Neural cell (in vitro differentiated cells): ENCODE measurements around the gene MRPL4. TPM values are rescaled to one million over a fixed set of nuclear protein-coding genes. Genes with fewer than 3 reads are reported as not detected.
A peak's percentile ranks its signal among the peaks of the same experiment; 100 is the strongest.

Experiments used
- H2AFZ ChIP-seq: fragments of 200-600, 300-800 bp; sonication (generic), shearing (Covaris generic); 2 replicates; pipeline ENCODE4 v1.6.0; 2014; ENCODE audit warnings: low read depth, mild to moderate bottlenecking, antibody characterized with exemption, low read length, moderate library complexity
- H3F3A ChIP-seq: fragments of 200-600 bp; shearing (Covaris generic); 2 replicates; pipeline ENCODE4 v1.6.1; 2016; ENCODE audit warnings: mild to moderate bottlenecking, moderate library complexity, mixed read lengths, antibody characterized with exemption, low read length; ENCODE audit not compliant: insufficient read depth, poor library complexity, severe bottlenecking
- H3K27ac ChIP-seq: fragments of 200-600, 300-800 bp; sonication (generic), shearing (Covaris generic); 2 replicates; pipeline ENCODE4 v1.5.1; 2014; ENCODE audit warnings: mild to moderate bottlenecking, low read length, moderate library complexity
- H3K27me3 ChIP-seq: fragments of 300-800, 200-600 bp; sonication (generic), shearing (Covaris generic); 2 replicates; pipeline ENCODE4 v1.6.0; 2014; ENCODE audit warnings: mild to moderate bottlenecking, low read depth, low read length, moderate library complexity; ENCODE audit not compliant: insufficient read depth
- H3K36me3 ChIP-seq: fragments of 300-800, 200-600 bp; sonication (generic), shearing (Covaris generic); 2 replicates; pipeline ENCODE4 v1.5.1; 2014; ENCODE audit warnings: mild to moderate bottlenecking, antibody characterized with exemption, low read length, moderate library complexity; ENCODE audit not compliant: insufficient read depth
- H3K4me2 ChIP-seq: fragments of 300-800, 200-600 bp; sonication (generic), shearing (Covaris generic); 2 replicates; pipeline ENCODE4 v1.6.0; 2014; ENCODE audit warnings: mild to moderate bottlenecking, low read length
- H3K4me3 ChIP-seq: fragments of 300-800, 200-600 bp; sonication (generic), shearing (Covaris generic); 2 replicates; pipeline ENCODE4 v1.5.1; 2014; ENCODE audit warnings: mild to moderate bottlenecking, low read length, moderate library complexity
- H3K79me2 ChIP-seq: fragments of 200-600 bp; shearing (Covaris generic); replicated peaks from 2 replicates; pipeline ENCODE4 v1.6.0; 2014; ENCODE audit warnings: mild to moderate bottlenecking, low read length, moderate library complexity; ENCODE audit not compliant: insufficient read depth
- H3K9ac ChIP-seq: fragments of 300-800, 200-600 bp; sonication (generic), shearing (Covaris generic); 2 replicates; pipeline ENCODE4 v1.6.1; 2016; ENCODE audit warnings: mild to moderate bottlenecking, low read length, mixed read lengths
- H3K9me2 ChIP-seq: fragments of 200-600 bp; shearing (Covaris generic); 2 replicates; pipeline ENCODE4 v1.6.1; 2016; ENCODE audit warnings: mild to moderate bottlenecking, low read length, mixed read lengths; ENCODE audit not compliant: insufficient read depth
- H3K9me3 ChIP-seq: fragments of 200-600, 300-800 bp; sonication (generic), shearing (Covaris generic); 2 replicates; pipeline ENCODE4 v1.6.1; 2016; ENCODE audit warnings: mild to moderate bottlenecking, mixed run types, low read length, moderate library complexity, mixed read lengths
- H4K20me1 ChIP-seq: fragments of 200-600 bp; shearing (Covaris generic); 2 replicates; pipeline ENCODE4 v1.6.1; 2016; ENCODE audit warnings: mild to moderate bottlenecking, mixed run types; ENCODE audit not compliant: insufficient read depth
- CTCF ChIP-seq: fragments of 450-650 bp; IDR thresholded peaks from 2 replicates; pipeline ENCODE4 v1.5.1; 2014; ENCODE audit warnings: antibody characterized with exemption, mild to moderate bottlenecking, moderate library complexity; ENCODE audit not compliant: poor library complexity, severe bottlenecking
- EP300 ChIP-seq: fragments of 450-650 bp; conservative IDR thresholded peaks from 2 replicates; pipeline ENCODE4 v1.6.1; 2014; ENCODE audit warnings: antibody characterized with exemption, mild to moderate bottlenecking, moderate library complexity; ENCODE audit not compliant: poor library complexity, severe bottlenecking
- EZH2 ChIP-seq: fragments of 200-600, 300-800 bp; shearing (Covaris generic), sonication (generic); IDR thresholded peaks from 2 replicates; pipeline ENCODE4 v1.6.1; 2014; ENCODE audit warnings: antibody characterized with exemption, low read length, borderline replicate concordance, mild to moderate bottlenecking; ENCODE audit not compliant: insufficient read depth, poor library complexity, severe bottlenecking
- MXI1 ChIP-seq: fragments of 450-650 bp; conservative IDR thresholded peaks from 2 replicates; pipeline ENCODE4 v1.6.1; 2014; ENCODE audit warnings: antibody characterized with exemption, mild to moderate bottlenecking; ENCODE audit not compliant: poor library complexity, severe bottlenecking
- POLR2AphosphoS5 ChIP-seq: IDR thresholded peaks from 2 replicates; pipeline ENCODE4 v1.6.1; 2012
- RAD21 ChIP-seq: fragments of 450-650 bp; conservative IDR thresholded peaks from 2 replicates; pipeline ENCODE4 v1.6.1; 2014; ENCODE audit warnings: antibody characterized with exemption, mild to moderate bottlenecking, moderate library complexity
- REST ChIP-seq: IDR thresholded peaks from 2 replicates; pipeline ENCODE4 v1.6.1; 2012; ENCODE audit warnings: borderline replicate concordance
- SMC3 ChIP-seq: fragments of 450-650 bp; conservative IDR thresholded peaks from 2 replicates; pipeline ENCODE4 v1.6.1; 2014; ENCODE audit warnings: antibody characterized with exemption, mild to moderate bottlenecking, moderate library complexity; ENCODE audit not compliant: poor library complexity
- TAF1 ChIP-seq: IDR thresholded peaks from 2 replicates; pipeline ENCODE4 v1.6.1; 2012; ENCODE audit warnings: low read depth
- polyA minus RNA-seq: library from RNA; depleted of rRNA, polyadenylated mRNA; stranded (reverse); fragments of >200 nt; gene quantifications from 2 replicates; pipeline ENCODE4 v1.2.3, GENCODE V29; 2014
- polyA plus RNA-seq: library from polyadenylated mRNA; depleted of rRNA; stranded (reverse); fragments of >200 nt; gene quantifications from 2 replicates; pipeline ENCODE4 v1.2.3, GENCODE V29; 2014

Gene MRPL4
- polyA plus RNA-seq, result 27.1 and 27.2 TPM in 2 replicates
- polyA minus RNA-seq, result 11.6 and 17.8 TPM in 2 replicates

DNA sequence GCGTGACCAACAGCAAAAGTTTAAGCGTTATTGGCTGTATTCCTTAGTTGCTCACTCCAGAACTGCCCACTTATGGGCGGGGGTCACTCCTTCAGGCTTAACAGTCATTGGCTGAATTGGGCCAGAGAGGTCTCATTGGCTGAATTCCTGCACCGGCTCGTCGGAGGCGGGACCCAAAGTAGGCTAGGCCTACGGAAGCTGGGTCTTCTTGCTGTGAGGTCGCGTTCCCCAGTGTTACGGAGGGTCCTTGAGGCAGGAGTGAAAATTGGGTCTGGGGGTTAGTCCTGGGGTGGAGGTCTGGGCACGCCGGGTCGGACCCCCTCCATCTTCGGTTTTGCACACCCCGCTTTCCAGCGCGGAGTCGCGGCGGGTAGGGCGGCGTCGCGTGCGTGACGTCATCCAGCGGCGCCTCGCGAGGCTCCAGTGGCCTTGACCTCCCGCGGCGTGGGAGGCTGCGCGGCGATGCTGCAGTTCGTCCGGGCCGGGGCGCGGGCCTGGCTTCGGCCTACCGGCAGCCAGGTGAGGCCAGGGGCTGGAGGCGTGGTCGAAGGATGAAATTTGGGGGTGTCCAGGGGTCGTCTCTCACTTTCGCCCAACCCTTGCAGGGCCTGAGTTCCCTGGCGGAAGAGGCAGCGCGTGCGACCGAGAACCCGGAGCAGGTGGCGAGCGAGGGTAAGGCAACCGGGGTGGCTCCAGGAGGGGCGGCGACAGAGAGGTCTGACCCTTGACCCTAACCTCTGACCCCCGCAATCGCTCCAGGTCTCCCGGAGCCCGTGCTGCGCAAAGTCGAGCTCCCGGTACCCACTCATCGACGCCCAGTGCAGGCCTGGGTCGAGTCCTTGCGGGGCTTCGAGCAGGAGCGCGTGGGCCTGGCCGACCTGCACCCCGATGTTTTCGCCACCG lies at the start of gene MRPL4:
MRPL4 (plus strand) TSS at position 423 of the 903 bp plus-strand sequence; CDS start at position 463, 40 bp downstream.
- Histone ChIP-seq H3K4me2 (peak within 1 kb of the TSS; percentile 97), H3K27me3 (no peaks in the 10 kb centered on the region), H3K4me3 (peak within 1 kb of the TSS; percentile 92), H3K9me3 (no peaks in the 10 kb centered on the region), H3K36me3 (no peaks in the 10 kb centered on the region), H2AFZ (peak within 1 kb of the TSS; percentile 86), H4K20me1 (no peaks in the 10 kb centered on the region), H3K9ac (peak within 1 kb of the TSS; percentile 78), H3K9me2 (no peaks in the 10 kb centered on the region), H3K79me2 (peaks cover 7% of the 10 kb centered on the region), H3K27ac (peak within 1 kb of the TSS; percentile 77), H3F3A (no peaks in the 10 kb centered on the region)
- TF ChIP-seq RAD21 (peak; percentile 42), CTCF (peak; percentile 42), EP300 (peak; percentile 79), TAF1 (no peak), EZH2 (no peak), SMC3 (peak; percentile 25), REST (peak; percentile 77), MXI1 (peak; percentile 98), POLR2AphosphoS5 (peak; percentile 86)

GRCh38 chr19:10203686-10204085 lies 48.3 kb upstream of the MRPL4 start:
- Histone ChIP-seq H3K4me3 (no peak overlapping the region), H3K4me2 (no peak overlapping the region), H3K9me2 (no peaks in the 10 kb centered on the region), H3K27me3 (no peaks in the 10 kb centered on the region), H3K36me3 (no peaks in the 10 kb centered on the region), H3K27ac (no peak overlapping the region), H3K9ac (no peak overlapping the region), H3K9me3 (no peaks in the 10 kb centered on the region), H4K20me1 (no peaks in the 10 kb centered on the region), H2AFZ (no peak overlapping the region), H3K79me2 (no peaks in the 10 kb centered on the region), H3F3A (no peaks in the 10 kb centered on the region)
- TF ChIP-seq CTCF (no peak), EP300 (no peak), EZH2 (no peak), MXI1 (no peak), POLR2AphosphoS5 (no peak), SMC3 (no peak), TAF1 (no peak), REST (no peak), RAD21 (no peak)
